ENCODE measurements around the gene TTLL7. TPM values are rescaled to one million over a fixed set of nuclear protein-coding genes. Genes with fewer than 3 reads are reported as not detected.
A peak's percentile ranks its signal among the peaks of the same experiment; 100 is the strongest.

Gene TTLL7
- polyA plus RNA-seq, 1 donor (not counting 4 experiments of a cell fraction or from before 2014, with no cell fraction given), result 8.1 TPM

DNA sequence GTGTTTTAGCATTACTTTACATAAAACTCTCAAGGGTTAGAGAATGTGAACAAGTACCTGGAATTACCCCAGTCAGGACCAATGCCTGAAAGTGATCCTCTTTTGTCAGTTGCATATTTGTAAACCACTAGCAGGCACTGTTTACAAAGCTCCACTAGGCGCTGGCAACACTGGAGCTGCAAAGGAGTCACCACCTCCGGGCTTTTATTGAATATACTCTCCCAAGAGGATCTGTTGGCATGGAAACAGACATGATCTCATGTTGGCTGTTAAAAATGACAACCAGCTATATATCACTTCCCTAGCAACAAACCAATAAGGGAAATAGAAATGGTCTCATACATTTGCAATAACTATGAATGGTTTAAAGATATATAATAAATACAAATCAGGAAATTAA lies 116.0 kb downstream of the TTLL7 start:
- Histone ChIP-seq H3K9ac (ENCODE audit: control insufficient read depth, extremely low read depth, insufficient read depth, low read length) (no peak overlapping the region), H3K36me3 (ENCODE audit: control insufficient read depth in 2 of 2, extremely low read depth in 1 of 2, insufficient read depth in 2 of 2, low read length in 2 of 2) (no peaks in the 10 kb centered on the region), H3K4me2 (ENCODE audit: control insufficient read depth, extremely low read depth, insufficient read depth, low read depth, low read length) (no peak overlapping the region), H3K9me1 (ENCODE audit: control insufficient read depth, extremely low read depth, insufficient read depth, low read length) (no peaks in the 10 kb centered on the region), H3K4me1 (ENCODE audit: control insufficient read depth, extremely low read depth, insufficient read depth, low read length) (peaks cover 14% of the 10 kb centered on the region), H3K27ac (ENCODE audit: control insufficient read depth, insufficient read depth, low read length) (no peak overlapping the region), H3K9me3 (ENCODE audit: control insufficient read depth, low read depth, low read length) (no peaks in the 10 kb centered on the region), H3K4me3 (ENCODE audit: control insufficient read depth in 2 of 3, extremely low read depth in 1 of 3, insufficient read depth in 2 of 3, low read depth in 1 of 3, low read length in 3 of 3) (no peak overlapping the region), H3K27me3 (ENCODE audit: control insufficient read depth, extremely low read depth, insufficient read depth, low read length) (no peaks in the 10 kb centered on the region), H4K20me1 (ENCODE audit: control insufficient read depth, extremely low read depth, insufficient read depth, low read length) (no peaks in the 10 kb centered on the region), H2AFZ (ENCODE audit: control insufficient read depth, low read length) (no peak overlapping the region), H3K79me2 (ENCODE audit: control insufficient read depth, insufficient read depth, low read length) (no peaks in the 10 kb centered on the region)
- dilution Hi-C loops (cut with MboI; ENCODE audit: extremely low pct_ligation_motif_present, low sequenced_read_pairs), result no loop called here
- no peak for DNase-seq (ENCODE audit: low read depth, low spot score)
- peak; percentile 60 for FAIRE-seq
- TF ChIP-seq EZH2 (IDR thresholded peaks at IDR 0.05; ENCODE audit: low read length), result no peak
- TF ChIP-seq, protein P1, sequence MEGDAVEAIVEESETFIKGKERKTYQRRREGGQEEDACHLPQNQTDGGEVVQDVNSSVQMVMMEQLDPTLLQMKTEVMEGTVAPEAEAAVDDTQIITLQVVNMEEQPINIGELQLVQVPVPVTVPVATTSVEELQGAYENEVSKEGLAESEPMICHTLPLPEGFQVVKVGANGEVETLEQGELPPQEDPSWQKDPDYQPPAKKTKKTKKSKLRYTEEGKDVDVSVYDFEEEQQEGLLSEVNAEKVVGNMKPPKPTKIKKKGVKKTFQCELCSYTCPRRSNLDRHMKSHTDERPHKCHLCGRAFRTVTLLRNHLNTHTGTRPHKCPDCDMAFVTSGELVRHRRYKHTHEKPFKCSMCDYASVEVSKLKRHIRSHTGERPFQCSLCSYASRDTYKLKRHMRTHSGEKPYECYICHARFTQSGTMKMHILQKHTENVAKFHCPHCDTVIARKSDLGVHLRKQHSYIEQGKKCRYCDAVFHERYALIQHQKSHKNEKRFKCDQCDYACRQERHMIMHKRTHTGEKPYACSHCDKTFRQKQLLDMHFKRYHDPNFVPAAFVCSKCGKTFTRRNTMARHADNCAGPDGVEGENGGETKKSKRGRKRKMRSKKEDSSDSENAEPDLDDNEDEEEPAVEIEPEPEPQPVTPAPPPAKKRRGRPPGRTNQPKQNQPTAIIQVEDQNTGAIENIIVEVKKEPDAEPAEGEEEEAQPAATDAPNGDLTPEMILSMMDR (optimal IDR thresholded peaks at IDR 0.05 in 1 of 3, IDR thresholded peaks at IDR 0.05 in 1 of 3, conservative IDR thresholded peaks at IDR 0.05 in 1 of 3; ENCODE audit: extremely low read depth in 1 of 3, insufficient read depth in 2 of 3, low read length in 3 of 3), result peak; percentile 52 to 68 (median 58)

DNA sequence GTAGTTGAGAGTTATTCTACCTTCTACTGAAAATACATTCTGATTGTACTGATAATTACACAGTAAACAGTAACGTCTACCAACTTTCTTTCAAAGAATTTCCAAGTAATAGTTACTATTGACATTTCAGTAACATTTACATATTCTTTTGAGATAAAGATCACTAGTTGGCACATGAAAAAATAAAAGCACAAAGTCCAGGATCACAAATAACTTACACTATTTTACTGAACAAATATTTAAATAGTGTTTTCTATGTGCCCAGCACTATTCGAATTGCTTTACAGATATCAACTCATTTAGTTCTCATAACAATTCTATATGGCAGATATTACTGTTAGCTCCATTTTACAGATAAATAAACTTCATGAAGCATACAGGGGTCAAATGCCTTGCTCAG lies 126.4 kb downstream of the TTLL7 start:
- DNase-seq (ENCODE audit: low read depth, low spot score), result no peak
- H3K9me3 ChIP-seq (ENCODE audit: control insufficient read depth, low read depth, low read length), result no peaks in the 10 kb centered on the region
- FAIRE-seq, result no peak

More for the DNA sequence above, 126.4 kb downstream of the TTLL7 start:
- dilution Hi-C loops (cut with MboI; ENCODE audit: extremely low pct_ligation_motif_present, low sequenced_read_pairs), result no loop called here
- H3K4me3 ChIP-seq (ENCODE audit: control insufficient read depth in 2 of 3, extremely low read depth in 1 of 3, insufficient read depth in 2 of 3, low read depth in 1 of 3, low read length in 3 of 3), result no peak overlapping the region
- H3K27ac ChIP-seq (ENCODE audit: control insufficient read depth, insufficient read depth, low read length), result no peak overlapping the region
- H3K9ac ChIP-seq (ENCODE audit: control insufficient read depth, extremely low read depth, insufficient read depth, low read length), result no peak overlapping the region
- no peaks in the 10 kb centered on the region for H3K9me1 ChIP-seq (ENCODE audit: control insufficient read depth, extremely low read depth, insufficient read depth, low read length)
- TF ChIP-seq EZH2 (IDR thresholded peaks at IDR 0.05; ENCODE audit: low read length), result no peak
- TF ChIP-seq, protein P1 (optimal IDR thresholded peaks at IDR 0.05 in 1 of 3, IDR thresholded peaks at IDR 0.05 in 1 of 3, conservative IDR thresholded peaks at IDR 0.05 in 1 of 3; ENCODE audit: extremely low read depth in 1 of 3, insufficient read depth in 2 of 3, low read length in 3 of 3), result no peak
- H4K20me1 ChIP-seq (ENCODE audit: control insufficient read depth, extremely low read depth, insufficient read depth, low read length), result no peaks in the 10 kb centered on the region
- no peaks in the 10 kb centered on the region for H3K36me3 ChIP-seq (ENCODE audit: control insufficient read depth in 2 of 2, extremely low read depth in 1 of 2, insufficient read depth in 2 of 2, low read length in 2 of 2)
- no peaks in the 10 kb centered on the region for H3K79me2 ChIP-seq (ENCODE audit: control insufficient read depth, insufficient read depth, low read length)
- no peaks in the 10 kb centered on the region for H3K4me1 ChIP-seq (ENCODE audit: control insufficient read depth, extremely low read depth, insufficient read depth, low read length)
- no peak overlapping the region for H3K4me2 ChIP-seq (ENCODE audit: control insufficient read depth, extremely low read depth, insufficient read depth, low read depth, low read length)
- H2AFZ ChIP-seq (ENCODE audit: control insufficient read depth, low read length), result no peak overlapping the region
- H3K27me3 ChIP-seq (ENCODE audit: control insufficient read depth, extremely low read depth, insufficient read depth, low read length), result no peaks in the 10 kb centered on the region
